Measurements from ENCODE around the gene ACSL1. TPM values are rescaled to one million over a fixed set of nuclear protein-coding genes. Genes with fewer than 3 reads are reported as not detected.

ACSL1 gene
- total RNA-seq, 1 donor from 2014 or later = 477 TPM

- DNase-seq (no peak), ATAC-seq (no peak)
- intact Hi-C loops (cut with micrococcal nuclease) = no loop called here
These were observed 120.1 kb downstream of the ACSL1 start for GRCh38 chr4:184705692-184706091.

Small RNA genes lying within 50 kb of the gene (microRNA-seq; reads per million reads assigned to microRNA genes)
- not detected for gene MIR3945 (ENCODE audit: borderline number of aligned reads)

Other genes with a start within 250 kb of the ACSL1 start
- 11.3 TPM for gene CASP3, start 176.5 kb downstream of the ACSL1 start, total RNA-seq
- 11.4 TPM for gene PRIMPOL, start 176.2 kb downstream of the ACSL1 start, total RNA-seq
- 1.5 TPM for gene CENPU, start 91.9 kb downstream of the ACSL1 start, total RNA-seq
- not detected for gene HELT, start 192.5 kb upstream of the ACSL1 start, total RNA-seq

All from left ventricle myocardium superior (tissue), 1 donor.